K562 (cell line): ENCODE measurements around the gene ERAL1. TPM values are rescaled to one million over a fixed set of nuclear protein-coding genes. Genes with fewer than 3 reads are reported as not detected.

Experiments used
- HDAC1 ChIP-seq, 2 experiments: fragments of 450-650 bp; IDR thresholded peaks; 2 replicates each; pipeline ENCODE4 v1.6.1; 2016 to 2017; ENCODE audit warnings: inconsistent platforms in 1 of 2, mild to moderate bottlenecking in 1 of 2, moderate library complexity in 1 of 2
- MXI1 ChIP-seq: IDR thresholded peaks from 2 replicates; pipeline ENCODE4 v1.6.1; 2011; ENCODE audit warnings: low read depth, mild to moderate bottlenecking, improper control_type of control experiment, low read length
- NCOA4 ChIP-seq: fragments of 450-650 bp; IDR thresholded peaks from 2 replicates; pipeline ENCODE4 v1.6.1; 2018; ENCODE audit warnings: mild to moderate bottlenecking; ENCODE audit not compliant: partially characterized antibody
- RAD51 ChIP-seq: fragments of 450-650 bp; IDR thresholded peaks from 2 replicates; pipeline ENCODE4 v1.7.1; 2016; ENCODE audit warnings: low read depth, mild to moderate bottlenecking, borderline replicate concordance
- RCOR1 ChIP-seq, 2 experiments: IDR thresholded peaks; 2 replicates each; pipeline ENCODE4 v1.6.1; 2012; ENCODE audit warnings: low read depth in 2 of 2, low read length in 2 of 2, borderline replicate concordance in 1 of 2, improper control_type of control experiment in 1 of 2
- RNF219 ChIP-seq: fragments of 250-450 bp; sonication (Bioruptor Pico); IDR thresholded peaks from 2 replicates; pipeline ENCODE4 v1.5.0; 2022; ENCODE audit warnings: mild to moderate bottlenecking
- SAFB2 ChIP-seq: fragments of 200-400 bp; formaldehyde crosslinking; IDR thresholded peaks from 2 replicates; pipeline ENCODE4 v1.6.1; 2018; ENCODE audit warnings: borderline replicate concordance, low read length, low read depth, moderate library complexity; ENCODE audit not compliant: severe bottlenecking
- SAP30 ChIP-seq: fragments of 200-600 bp; sonication (generic); IDR thresholded peaks from 2 replicates; pipeline ENCODE4 v1.6.1; 2012; ENCODE audit warnings: borderline replicate concordance, low read depth, mild to moderate bottlenecking, moderate library complexity, low read length, control low read depth, inconsistent platforms; ENCODE audit not compliant: insufficient read depth, poor library complexity, severe bottlenecking
- TAF15 ChIP-seq: fragments of 200-400 bp; formaldehyde crosslinking; IDR thresholded peaks from 2 replicates; pipeline ENCODE4 v1.6.1; 2017; ENCODE audit warnings: mild to moderate bottlenecking, low read depth, low read length, moderate library complexity
- ZBTB49 ChIP-seq: sonication (generic); formaldehyde crosslinking; IDR thresholded peaks from 2 replicates; pipeline ENCODE4 v1.8.0; 2022; ENCODE audit warnings: missing genetic modification reagents, mild to moderate bottlenecking, borderline replicate concordance
- ZNF134 ChIP-seq: fragments of 250-450 bp; sonication (Bioruptor Pico); conservative IDR thresholded peaks from 2 replicates; pipeline ENCODE4 v1.4.0; 2020
- ZNF407 ChIP-seq: fragments of 450-650 bp; IDR thresholded peaks from 2 replicates; pipeline ENCODE4 v1.6.1; 2016; ENCODE audit warnings: low read depth
- ZNF707 ChIP-seq: fragments of 250-450 bp; sonication (Bioruptor Pico); conservative IDR thresholded peaks from 2 replicates; pipeline ENCODE4 v1.8.0; 2022; ENCODE audit warnings: inconsistent platforms, mild to moderate bottlenecking, moderate library complexity
- ZNF766 ChIP-seq: fragments of 200-800 bp; sonication (Bioruptor generic); conservative IDR thresholded peaks from 2 replicates; pipeline ENCODE4 v1.6.1; 2016; ENCODE audit warnings: missing genetic modification characterization, missing compliant biosample characterization
- polyA plus RNA-seq, 8 experiments: library from polyadenylated mRNA; depleted of rRNA in 4 of 8; stranded (reverse) in 5 of 8; unstranded in 3 of 8; fragments of >200 nt; fragmentation: Nextera tagmentation in 2 of 8; fragmentation: Illumina TruSeq in 1 of 8; extraction: Ambion mirVana in 2 of 8; extraction: Trizol in 1 of 8; gene quantifications; 2 replicates each; pipeline versions ENCODE4 v1.2.1 to v1.2.3, GENCODE V29; 2011 to 2014; ENCODE audit warnings: inconsistent platforms in 1 of 8, missing spikeins in 1 of 8
- total RNA-seq, 7 experiments: library from RNA; depleted of rRNA in 6 of 7; stranded (reverse); fragments of >200 nt in 6 of 7; fragmentation: Illumina TruSeq in 2 of 7; extraction: Trizol in 2 of 7; gene quantifications; 2 replicates each; pipeline versions ENCODE4 v1.2.1 to v1.2.3, GENCODE V29; 2011 to 2021; ENCODE audit warnings: low replicate concordance in 1 of 7

ERAL1 gene
- total and polyA plus RNA-seq, 9 of the 15 experiments (the other 6 are each of a cell fraction or from before 2014, with no cell fraction given) = 37.5 to 351 (median 106) TPM

- TF ChIP-seq ZNF707 (no peak), ZNF766 (CRISPR knock-in tag) (no peak), RNF219 (CRISPR knock-in tag) (no peak), HDAC1 (IDR thresholded peaks at IDR 0.05) (peak in 1 of 2 experiments; percentile 63; a peak in 1 of 4 replicates), NCOA4 (no peak), TAF15 (no peak), MXI1 (peak; percentile 73), SAFB2 (no peak), SAP30 (peak; percentile 29), ZBTB49 (CRISPR knock-in tag) (no peak), RAD51 (no peak), RCOR1 (IDR thresholded peaks at IDR 0.05; ENCODE audit: borderline replicate concordance in 1 of 2, low read depth in 2 of 2, low read length in 2 of 2) (0 out of 4 replicates have a peak, but pooled peaks of 1 of the 2 experiments have one; percentile 6), ZNF407 (no peak), ZNF134 (no peak)
Observed at GRCh38 chr17:28907709-28908475, 53.1 kb downstream of the ERAL1 start (continued).
